Stimulated activated CD4-positive, alpha-beta T cell treated with anti-CD3 and anti-CD28 coated beads, Interleukin-4, amount 100 ng/mL, for 4 hours (primary cell): ENCODE measurements around the gene ADD1.

Experiments used
- DNase-seq, 2 experiments: peaks; one replicate each; pipeline ENCODE4 v3.0.0-alpha.2; 2020

Gene ADD1

GRCh38 chr4:2837110-2837903 lies 6.3 kb upstream of the ADD1 start:
- no peak for DNase-seq

- DNase-seq: peak; percentile 40 to 65
Measured at GRCh38 chr4:2837904-2838496, 5.6 kb upstream of the ADD1 start.

GRCh38 chr4:2839060-2839459 lies 4.6 kb upstream of the ADD1 start:
- DNase-seq: no peak

GRCh38 chr4:2842687-2843262 lies 869 bp upstream of the ADD1 start:
- no peak for DNase-seq

GRCh38 chr4:2843941-2844584 lies 419 bp downstream of the ADD1 start:
- DNase-seq: no peak

- no peak for DNase-seq
Measured at GRCh38 chr4:2846172-2846571, 2.5 kb downstream of the ADD1 start.

GRCh38 chr4:2847302-2847871 lies 3.7 kb downstream of the ADD1 start:
- no peak for DNase-seq

- no peak for DNase-seq
Measured at GRCh38 chr4:2848449-2848848, 4.8 kb downstream of the ADD1 start.

GRCh38 chr4:2849267-2850152 lies 5.9 kb downstream of the ADD1 start:
- no peak for DNase-seq

GRCh38 chr4:2850966-2851798 lies 7.5 kb downstream of the ADD1 start:
- DNase-seq: no peak

- no peak for DNase-seq
Measured at GRCh38 chr4:2852481-2852921, 8.9 kb downstream of the ADD1 start.

GRCh38 chr4:2855584-2855983 lies 11.9 kb downstream of the ADD1 start:
- no peak for DNase-seq

- no peak for DNase-seq
Measured at GRCh38 chr4:2856266-2856665, 12.6 kb downstream of the ADD1 start.

- no peak for DNase-seq
Measured at GRCh38 chr4:2857349-2857927, 13.8 kb downstream of the ADD1 start.

- no peak for DNase-seq
Measured at GRCh38 chr4:2858451-2859217, 15.0 kb downstream of the ADD1 start.

GRCh38 chr4:2859514-2859913 lies 15.9 kb downstream of the ADD1 start:
- DNase-seq: no peak

GRCh38 chr4:2860391-2861348 lies 17.0 kb downstream of the ADD1 start:
- DNase-seq: no peak

GRCh38 chr4:2861631-2862436 lies 18.2 kb downstream of the ADD1 start:
- no peak for DNase-seq
